Pons (tissue), 1 donor: ENCODE data around the gene SFXN3.

Source experiments
- DNase-seq: peaks from one replicate; pipeline ENCODE4 v3.0.0-alpha.2; 2016; ENCODE audit warnings: low spot score

SFXN3 gene

DNA sequence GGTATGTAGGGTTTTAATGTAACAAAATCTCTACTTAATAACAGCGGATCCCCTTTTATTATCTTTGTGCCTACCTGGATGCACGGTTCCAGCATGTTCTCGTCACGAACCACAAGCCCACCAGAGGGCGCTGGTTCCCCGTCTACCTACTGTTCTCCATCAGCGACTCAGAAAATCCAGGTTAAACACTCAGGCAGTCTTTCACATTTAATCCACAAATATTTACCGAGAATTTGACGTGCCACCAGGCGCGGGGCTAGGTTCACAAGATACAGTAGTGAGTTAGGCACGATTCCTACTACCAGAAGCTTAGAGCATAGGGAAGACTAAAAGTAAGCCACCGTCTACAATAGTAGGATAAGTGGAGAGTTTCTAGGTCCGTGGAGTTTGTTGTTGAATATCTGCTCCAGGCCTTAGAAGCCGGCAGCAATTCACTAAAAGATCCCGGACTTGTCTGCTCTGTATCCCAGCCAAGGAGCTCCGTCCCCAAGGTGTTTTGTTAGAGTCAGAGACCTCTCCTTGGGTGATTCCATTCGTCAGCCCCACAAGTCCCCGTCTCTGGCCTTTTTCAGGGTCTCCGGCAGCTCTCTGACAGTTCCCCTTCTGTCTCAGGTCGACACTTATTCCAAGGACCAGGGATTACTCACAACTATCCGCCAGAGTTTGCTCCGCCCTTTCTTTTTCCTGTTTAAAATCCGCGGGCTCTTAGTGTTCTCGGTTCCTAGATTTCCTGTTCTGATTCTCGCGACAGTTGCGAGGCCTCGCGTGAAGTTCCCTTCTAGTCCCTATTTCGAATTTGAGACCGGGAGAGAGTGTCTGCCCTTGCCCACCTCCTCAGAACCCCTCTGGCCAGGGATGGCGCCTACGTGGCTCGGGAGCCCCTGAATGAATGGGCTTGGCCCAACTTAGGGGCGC is 29.3 kb downstream of the SFXN3 start:
- peak; percentile 95 for DNase-seq

- no peak for DNase-seq
Observed at GRCh38 chr10:101060951-101061623, 30.1 kb downstream of the SFXN3 start.

DNA sequence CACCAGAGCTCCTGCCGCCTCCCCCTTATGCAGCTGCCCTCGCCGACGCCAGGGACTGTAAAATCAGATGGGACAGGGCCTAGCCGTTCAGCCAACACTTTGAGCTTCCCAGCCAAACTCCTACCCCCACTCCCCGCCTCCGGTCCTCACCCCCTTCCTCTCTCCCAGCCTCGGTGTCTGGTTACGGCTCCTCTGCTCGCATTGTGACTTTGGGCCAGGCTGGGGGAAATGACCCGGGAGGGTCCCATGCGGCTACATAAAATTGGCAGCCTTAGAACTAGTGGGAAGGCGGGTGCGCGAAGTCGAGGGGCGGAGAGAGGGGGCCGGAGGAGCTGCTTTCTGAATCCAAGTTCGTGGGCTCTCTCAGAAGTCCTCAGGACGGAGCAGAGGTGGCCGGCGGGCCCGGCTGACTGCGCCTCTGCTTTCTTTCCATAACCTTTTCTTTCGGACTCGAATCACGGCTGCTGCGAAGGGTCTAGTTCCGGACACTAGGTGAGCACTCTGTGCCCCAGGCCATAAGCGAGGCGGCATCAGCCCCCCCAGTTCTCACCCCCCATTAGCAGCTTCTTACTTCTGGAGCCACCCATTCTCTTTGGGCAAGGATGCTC is 30.7 kb downstream of the SFXN3 start, which contains the start of gene KAZALD1:
TSS of gene KAZALD1 (plus strand) at position 366 of the 608 bp plus-strand sequence. CDS start 604 bp downstream, outside the sequence.
- no peak for DNase-seq

GRCh38 chr10:101062232-101063049 is 31.4 kb downstream of the SFXN3 start:
- DNase-seq: no peak

- no peak for DNase-seq
Observed at GRCh38 chr10:101063050-101063525, 32.1 kb downstream of the SFXN3 start.

- DNase-seq: no peak
Observed at GRCh38 chr10:101063548-101064414, 32.7 kb downstream of the SFXN3 start.

DNA sequence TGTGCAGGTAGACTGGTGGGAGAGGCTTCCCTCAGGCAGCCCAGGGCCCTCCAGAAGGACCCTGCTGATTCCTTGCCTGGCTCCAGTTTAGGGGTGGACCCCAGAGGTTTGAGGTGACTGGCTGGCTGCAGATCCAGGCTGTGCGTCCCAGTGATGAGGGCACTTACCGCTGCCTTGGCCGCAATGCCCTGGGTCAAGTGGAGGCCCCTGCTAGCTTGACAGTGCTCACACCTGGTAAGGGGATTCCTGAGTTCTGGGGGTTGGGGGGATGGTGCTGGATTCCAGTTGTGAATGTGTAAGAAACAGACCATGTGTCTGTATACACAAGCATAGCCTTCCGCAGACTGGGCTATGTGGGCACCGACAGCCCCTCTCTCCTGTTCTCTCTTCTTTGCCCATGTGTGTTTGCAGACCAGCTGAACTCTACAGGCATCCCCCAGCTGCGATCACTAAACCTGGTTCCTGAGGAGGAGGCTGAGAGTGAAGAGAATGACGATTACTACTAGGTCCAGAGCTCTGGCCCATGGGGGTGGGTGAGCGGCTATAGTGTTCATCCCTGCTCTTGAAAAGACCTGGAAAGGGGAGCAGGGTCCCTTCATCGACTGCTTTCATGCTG is 33.5 kb downstream of the SFXN3 start:
- DNase-seq: no peak

DNA sequence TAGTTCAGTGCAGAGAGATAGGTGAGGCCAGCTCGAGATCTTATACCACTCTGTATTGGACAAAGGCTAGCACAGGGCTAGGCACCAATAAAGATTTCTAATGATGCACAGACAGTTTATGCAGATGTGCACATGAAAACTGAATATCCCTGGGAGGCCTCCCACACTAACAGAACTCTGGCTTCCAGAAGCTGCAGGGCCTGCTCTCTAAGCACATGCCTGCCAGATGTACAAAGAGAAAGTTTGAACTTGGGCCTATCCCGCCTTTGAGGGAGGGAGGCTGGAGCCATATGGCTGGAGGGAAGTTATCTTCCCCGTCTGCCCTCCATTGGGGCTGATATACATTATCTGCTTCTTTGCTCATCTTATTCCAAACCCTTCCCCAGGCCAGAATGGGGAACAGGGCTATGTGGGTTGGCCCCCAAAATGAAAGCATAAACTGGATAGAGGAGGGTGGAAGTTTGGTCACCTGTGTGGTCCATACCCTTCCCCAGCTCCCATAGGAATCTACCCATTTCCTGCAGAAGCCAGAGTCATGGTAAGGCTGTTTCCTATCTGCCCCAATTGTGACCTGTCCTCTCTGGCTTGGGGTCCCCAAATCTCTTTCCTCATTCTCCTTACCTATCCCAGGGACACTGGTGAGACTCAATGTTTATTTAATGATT is 34.6 kb downstream of the SFXN3 start:
- no peak for DNase-seq

DNA sequence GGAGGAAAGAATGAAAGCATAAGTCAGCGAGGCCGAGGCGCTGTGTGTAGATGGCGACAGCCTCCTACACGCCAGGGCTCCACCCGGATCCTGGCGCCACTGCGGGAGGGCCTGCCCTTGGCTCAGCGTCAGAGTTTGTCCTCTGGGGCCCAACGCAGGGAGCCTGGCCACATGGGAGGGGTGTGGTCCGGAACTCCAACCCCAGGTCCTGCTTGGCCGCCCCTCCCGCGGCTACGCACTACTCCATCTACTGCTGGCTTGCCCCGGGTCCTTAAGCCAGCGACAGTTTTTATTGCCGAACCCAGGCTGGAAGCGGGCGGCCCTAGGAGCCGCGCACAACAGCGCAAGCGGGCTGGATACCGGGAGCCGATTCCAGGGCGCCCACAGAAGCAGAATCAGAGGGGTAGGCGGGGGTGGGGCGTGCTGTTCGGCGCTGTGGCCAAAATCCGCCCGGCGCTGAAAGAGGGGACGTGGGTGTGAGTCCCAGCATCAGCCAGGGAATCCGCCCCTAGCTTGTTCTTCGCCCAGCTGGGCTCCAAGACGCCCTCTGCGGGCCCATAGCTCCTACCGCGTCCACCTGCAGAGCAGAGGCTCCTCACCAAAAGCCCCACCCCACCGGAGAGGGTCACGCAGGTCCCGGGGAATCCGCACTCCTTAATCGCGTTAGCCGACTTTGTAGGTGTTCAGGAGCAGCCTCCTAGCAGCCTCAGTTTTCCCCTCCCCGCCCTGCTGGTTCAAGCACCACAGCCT is 35.3 kb downstream of the SFXN3 start:
- no peak for DNase-seq

DNA sequence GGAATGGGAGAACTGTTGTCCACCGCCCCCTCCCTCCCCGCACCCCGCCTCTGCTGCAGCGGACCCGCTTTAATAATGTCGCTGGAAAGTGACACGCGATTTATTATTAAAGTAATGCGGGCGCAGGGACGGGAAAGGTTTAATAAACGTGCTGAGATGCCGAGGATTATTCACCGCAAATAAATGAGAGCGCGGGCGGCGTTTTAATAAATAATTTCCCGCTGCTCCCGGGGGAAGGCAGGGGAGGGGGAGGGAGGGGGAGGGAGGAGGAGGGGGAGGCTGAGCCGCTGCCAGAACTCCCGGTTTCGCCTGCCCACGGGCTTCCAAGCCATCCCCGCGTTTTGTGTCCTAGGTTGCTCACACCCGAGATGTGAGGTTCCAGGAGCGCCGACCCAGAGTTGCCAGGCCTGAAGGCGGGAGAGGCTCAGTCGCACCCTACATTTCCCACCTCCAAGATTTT is 35.9 kb downstream of the SFXN3 start:
- DNase-seq: no peak

DNA sequence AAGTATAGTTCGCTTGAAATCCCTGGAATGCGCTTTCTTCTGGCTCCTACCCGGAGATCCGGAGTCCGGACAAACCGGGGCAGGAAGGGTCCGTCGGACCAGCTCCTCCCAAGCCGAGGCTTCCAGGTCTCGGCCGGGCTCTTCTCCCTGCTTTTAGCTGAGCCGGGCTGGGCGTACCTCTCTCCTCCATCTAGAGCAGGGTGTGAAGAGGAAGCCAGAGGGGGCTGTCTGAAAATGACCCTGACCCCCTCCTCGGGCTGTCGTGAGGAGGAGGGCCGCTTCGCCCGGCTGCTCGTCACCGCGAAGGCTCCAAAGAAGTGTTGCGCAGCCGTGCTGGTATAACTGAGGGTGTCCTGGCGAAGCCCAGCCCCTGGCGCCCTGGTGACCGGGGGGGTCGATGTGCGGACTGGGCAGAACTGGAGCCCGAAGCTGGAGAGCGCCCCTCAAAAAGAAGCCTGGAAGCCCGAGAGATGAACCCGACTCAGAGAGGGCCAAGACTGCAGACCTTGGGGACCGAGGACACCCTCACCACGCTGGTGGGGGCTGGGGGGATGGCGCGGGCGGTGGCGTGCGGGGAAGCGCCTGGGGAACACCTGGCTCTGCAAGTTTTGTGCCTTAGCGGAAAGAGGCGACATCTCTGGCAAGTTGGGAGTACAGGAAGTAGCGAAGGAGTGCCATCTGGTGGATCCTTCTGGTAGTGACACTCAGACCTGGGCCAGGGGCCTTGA is 36.5 kb downstream of the SFXN3 start:
- peak; percentile 78 for DNase-seq

DNA sequence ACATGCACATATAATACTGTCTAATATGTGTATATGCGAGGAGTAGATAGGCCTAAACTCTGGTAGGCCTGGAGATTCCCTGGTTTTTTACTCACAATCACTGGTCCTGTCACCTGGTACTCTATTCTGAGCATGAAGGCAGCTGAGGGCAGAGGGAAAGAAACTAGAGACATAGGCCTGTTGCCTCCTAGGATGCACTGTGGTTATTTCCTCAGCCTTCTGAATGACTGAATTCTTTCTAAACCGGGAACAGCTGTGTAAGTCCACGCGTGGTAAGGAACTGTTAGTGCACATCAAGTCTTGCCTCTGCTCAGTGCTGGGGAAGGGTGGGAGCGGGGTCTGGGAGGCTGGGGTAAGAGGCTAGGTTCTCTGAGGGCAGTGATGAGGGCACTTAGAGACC is 38.4 kb downstream of the SFXN3 start:
- DNase-seq: no peak

DNA sequence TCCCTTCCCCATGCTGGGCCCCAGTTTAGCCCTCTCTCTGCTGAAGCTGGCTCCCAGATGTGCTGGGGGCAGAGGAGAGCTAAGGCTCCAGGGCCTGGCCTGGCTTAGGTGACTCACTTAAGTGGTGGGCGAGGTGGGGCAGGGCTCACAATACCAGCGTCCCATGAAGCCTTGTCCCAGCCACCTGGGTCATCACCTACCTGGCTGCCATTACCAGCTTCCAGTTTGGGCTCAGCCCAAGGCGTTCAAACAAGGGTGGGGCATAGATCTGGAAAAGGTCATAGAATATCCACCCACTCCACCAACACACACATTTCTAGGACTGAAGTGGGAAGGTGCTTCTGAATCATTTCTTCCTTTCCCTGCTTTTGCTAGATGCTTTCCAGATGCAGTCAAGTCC is 39.1 kb downstream of the SFXN3 start:
- DNase-seq: no peak

GRCh38 chr10:101071267-101071884 is 40.3 kb downstream of the SFXN3 start:
- peak; percentile 30 for DNase-seq

DNA sequence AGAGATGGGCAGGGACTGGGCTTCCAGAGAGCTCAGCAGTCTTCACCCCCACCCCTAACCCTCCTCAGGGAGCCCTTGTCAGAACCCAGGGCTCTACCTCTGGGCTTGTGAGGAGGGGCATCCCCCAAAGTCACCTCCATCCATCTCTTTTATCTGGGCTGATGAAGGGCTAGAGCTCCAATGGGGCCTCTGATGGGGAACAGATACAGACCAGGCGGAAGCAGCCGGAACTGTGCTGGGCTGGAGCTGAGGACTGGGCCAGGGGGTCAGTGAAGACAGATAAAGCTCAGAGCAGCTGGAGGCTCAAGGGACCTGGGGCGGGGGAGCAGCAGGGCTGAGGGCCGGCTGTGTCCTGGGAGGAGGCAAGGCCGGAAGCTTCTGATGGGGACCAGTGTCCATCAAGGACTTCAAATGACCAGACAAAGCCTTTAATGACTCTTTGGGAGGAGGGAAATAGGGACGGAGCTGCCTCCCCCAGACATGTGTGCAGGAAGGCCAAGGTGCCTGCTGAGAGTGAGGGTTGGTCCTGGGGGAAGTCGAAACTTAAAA is 40.9 kb downstream of the SFXN3 start:
- DNase-seq: no peak

GRCh38 chr10:101072923-101073322 is 41.9 kb downstream of the SFXN3 start:
- DNase-seq: no peak

DNA sequence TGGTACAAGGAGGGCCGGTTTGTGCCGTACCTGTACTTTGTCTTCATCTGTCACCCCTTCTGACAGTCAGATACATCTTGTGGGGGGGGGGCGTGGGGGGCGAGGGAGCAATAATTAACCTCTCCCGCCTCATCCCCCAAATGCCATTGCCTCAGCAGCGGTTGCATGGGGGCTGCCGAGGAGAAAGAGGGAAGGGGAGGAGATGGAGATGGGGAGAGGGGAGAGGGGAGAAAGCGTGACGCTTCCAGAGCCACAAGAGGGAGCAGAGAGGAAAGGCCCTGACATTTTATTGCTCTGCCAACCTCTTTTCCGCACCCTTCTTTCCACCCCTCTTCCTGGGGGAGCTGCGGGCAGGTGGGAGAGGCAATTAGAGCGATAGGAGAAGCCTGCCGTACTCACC is 42.6 kb downstream of the SFXN3 start:
- DNase-seq: no peak
